Endometrial microvascular endothelial cells (primary cell): ENCODE data around the gene GDE1. TPM values are rescaled to one million over a fixed set of nuclear protein-coding genes. Genes with fewer than 3 reads are reported as not detected.

Experiments used
- in situ Hi-C: cut with HindIII; loops from 2 replicates; pipeline ENCODE4 v1.10.0; 2017; ENCODE audit warnings: low sequenced_read_pairs, low pct_unique_long_range_greater_than_20kb; ENCODE audit errors: inconsistent ontology term
- total RNA-seq: library from RNA; depleted of rRNA; stranded (reverse); fragments of >200 nt; gene quantifications from one replicate; pipeline ENCODE4 v1.2.3, GENCODE V29; 2015; ENCODE audit errors: inconsistent ontology term

GDE1 gene
- total RNA-seq, 1 donor from 2014 or later = 61.8 TPM

- in situ Hi-C loops = no loop called here
Observed at GRCh38 chr16:19499481-19499880, 22.4 kb downstream of the GDE1 start.

- in situ Hi-C loops = no loop called here
Observed at GRCh38 chr16:19499006-19499405, 22.9 kb downstream of the GDE1 start.

GRCh38 chr16:19497176-19497575 is 24.7 kb downstream of the GDE1 start:
- in situ Hi-C loops = no loop called here

GRCh38 chr16:19490619-19491018 is 31.3 kb downstream of the GDE1 start:
- in situ Hi-C loops = no loop called here

GRCh38 chr16:19488213-19488640 is 33.7 kb downstream of the GDE1 start:
- in situ Hi-C loops = no loop called here

GRCh38 chr16:19486750-19487325 is 35.1 kb downstream of the GDE1 start:
- in situ Hi-C loops = no loop called here

GRCh38 chr16:19486051-19486450 is 35.8 kb downstream of the GDE1 start:
- in situ Hi-C loops = no loop called here

- in situ Hi-C loops = no loop called here
Observed at GRCh38 chr16:19485611-19486010, 36.3 kb downstream of the GDE1 start.

GRCh38 chr16:19484096-19484495 is 37.8 kb downstream of the GDE1 start:
- in situ Hi-C loops = no loop called here

GRCh38 chr16:19482291-19482690 is 39.6 kb downstream of the GDE1 start:
- in situ Hi-C loops = no loop called here

- in situ Hi-C loops = no loop called here
Observed at GRCh38 chr16:19481769-19482168, 40.1 kb downstream of the GDE1 start.

- in situ Hi-C loops = no loop called here
Observed at GRCh38 chr16:19481296-19481695, 40.6 kb downstream of the GDE1 start.

- in situ Hi-C loops = no loop called here
Observed at GRCh38 chr16:19479302-19479721, 42.6 kb downstream of the GDE1 start.

GRCh38 chr16:19478505-19478904 is 43.4 kb downstream of the GDE1 start:
- in situ Hi-C loops = no loop called here

- in situ Hi-C loops = no loop called here
Observed at GRCh38 chr16:19474617-19475016, 47.3 kb downstream of the GDE1 start.

GRCh38 chr16:19472482-19472881 is 49.4 kb downstream of the GDE1 start:
- in situ Hi-C loops = no loop called here

GRCh38 chr16:19468300-19468699 is 53.6 kb downstream of the GDE1 start:
- in situ Hi-C loops = no loop called here

GRCh38 chr16:19463468-19464315 is 58.2 kb downstream of the GDE1 start:
- in situ Hi-C loops = no loop called here

- in situ Hi-C loops = no loop called here
Observed at GRCh38 chr16:19460397-19460796, 61.5 kb downstream of the GDE1 start.

- in situ Hi-C loops = no loop called here
Observed at GRCh38 chr16:19458722-19459379, 63.0 kb downstream of the GDE1 start.
